ENCODE results near the gene MT1M. TPM values are rescaled to one million over a fixed set of nuclear protein-coding genes. Genes with fewer than 3 reads are reported as not detected.

The MT1M gene
- total and polyA plus RNA-seq, 2 of the 4 experiments (the other 2 are of a cell fraction) = 0.10 TPM; not detected in 1

DNA sequence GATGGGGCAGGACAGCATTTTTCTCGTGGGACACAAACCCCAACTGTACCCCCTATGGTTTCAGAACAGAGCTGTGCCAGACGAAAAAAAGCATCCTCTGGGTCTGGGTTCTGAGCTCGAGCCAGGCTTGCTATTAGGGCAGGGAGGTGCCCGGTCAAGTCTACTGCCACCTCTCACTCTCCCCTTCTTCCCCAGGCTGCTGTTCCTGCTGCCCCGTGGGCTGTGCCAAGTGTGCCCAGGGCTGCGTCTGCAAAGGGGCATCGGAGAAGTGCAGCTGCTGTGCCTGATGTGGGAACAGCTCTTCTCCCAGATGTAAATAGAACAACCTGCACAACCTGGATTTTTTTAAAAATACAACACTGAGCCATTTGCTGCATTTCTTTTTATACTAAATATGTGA is 5.8 kb upstream of the MT1M start:
- in situ Hi-C loops (cut with MboI; ENCODE audit: low sequenced_read_pairs) = no loop called here
- POLR2A ChIA-PET (ENCODE audit: unreplicated experiment) = interaction anchor here (0.6 to 3.8 kb wide), 3 partner anchors 10 to 44 kb away, joined by 3 to 37 read pairs (median 3); partner anchors contain the start of gene MT2A
- H3K9ac ChIP-seq (ENCODE audit: low read depth, low read length) = peak overlapping the region; percentile 81

More for the DNA sequence above, 5.8 kb upstream of the MT1M start:
- intact Hi-C loops (cut with micrococcal nuclease) = loop anchor here (2.0 to 5.0 kb wide), 2 partner anchors 18 to 56 kb away; partner anchors contain the start of genes MT1X and MT2A
- Histone ChIP-seq H2BK15ac (ENCODE audit: low read depth, low read length) (peak overlapping the region; percentile 63; the same call in 1 of the 3 replicates), H4K20me1 (ENCODE audit: insufficient read depth, low read length) (no peaks in the 10 kb centered on the region), H3K9me3 (ENCODE audit: control insufficient read depth, insufficient read depth, low read length) (no peaks in the 10 kb centered on the region), H2BK120ac (ENCODE audit: low read depth, low read length) (peak overlapping the region; percentile 82), H3K4me2 (ENCODE audit: low read depth, low read length) (peak overlapping the region; percentile 48), H3K14ac (replicated peaks; ENCODE audit: low read depth, low read length) (peak overlapping the region; percentile 96), H3K4ac (ENCODE audit: low read depth, low read length) (peak overlapping the region; percentile 95), H2AFZ (replicated peaks; ENCODE audit: low read length, poor library complexity) (no peak overlapping the region), H2AK9ac (replicated peaks; ENCODE audit: low read depth, low read length, poor library complexity) (no peak overlapping the region), H2BK5ac (ENCODE audit: low read depth, low read length, poor library complexity, severe bottlenecking) (peak overlapping the region; percentile 92), H3K27me3 (ENCODE audit: control insufficient read depth, insufficient read depth, low read length) (peaks cover 7% of the 10 kb centered on the region), H2BK20ac (ENCODE audit: low read depth, low read length) (no peak overlapping the region; the same call in 1 of the 2 replicates), H3K9me1 (ENCODE audit: insufficient read depth, low read length) (peaks cover 4% of the 10 kb centered on the region; the same call in 1 of the 2 replicates), H3K56ac (ENCODE audit: extremely low read depth, insufficient read depth, low read length) (peak overlapping the region; percentile 60; the same call in 1 of the 2 replicates), H3K4me3 (ENCODE audit: insufficient read depth, low read depth, low read length) (no peak overlapping the region), H3K23ac (ENCODE audit: low read depth, low read length) (peak overlapping the region; percentile 74), H4K8ac (ENCODE audit: low read depth in 2 of 2, low read length in 2 of 2) (peak overlapping the region; percentile 51 to 89), H3K18ac (ENCODE audit: low read depth, low read length) (peak overlapping the region; percentile 29; the same call in 1 of the 2 replicates), H4K91ac (ENCODE audit: insufficient read depth, low read depth, low read length) (peak overlapping the region; percentile 96), H2AK5ac (ENCODE audit: low read depth, low read length) (peak overlapping the region; percentile 90), H3K4me1 (ENCODE audit: control insufficient read depth, insufficient read depth, low read length) (peaks cover 17% of the 10 kb centered on the region), H3K79me1 (ENCODE audit: low read depth in 1 of 2, low read length in 2 of 2) (peaks cover 3 to 13% of the 10 kb centered on the region in 2 experiments; a peak in 3 of 4 replicates), H4K5ac (ENCODE audit: low read depth, low read length) (peak overlapping the region; percentile 4; the same call in 1 of the 2 replicates), H3K36me3 (ENCODE audit: control insufficient read depth, insufficient read depth, low read length) (no peaks in the 10 kb centered on the region), H3K27ac (ENCODE audit: insufficient read depth, low read length) (peak overlapping the region; percentile 85)
- CTCF ChIA-PET = no interaction called here
- TF ChIP-seq POLR2A (IDR thresholded peaks at IDR 0.05; ENCODE audit: low read depth, low read length) (no peak), RFX5 (IDR thresholded peaks at IDR 0.05; ENCODE audit: low read depth, low read length) (no peak), BHLHE40 (IDR thresholded peaks at IDR 0.05; ENCODE audit: low read depth, low read length) (no peak), NFE2L2 (IDR thresholded peaks at IDR 0.05; ENCODE audit: low read depth, low read length) (no peak), CEBPB (IDR thresholded peaks at IDR 0.05; ENCODE audit: low read depth, low read length) (no peak)
- dilution Hi-C loops (cut with HindIII; ENCODE audit: low sequenced_read_pairs, unreplicated experiment) = no loop called here
- BruUV-seq (replicated peaks) = no TSS peak
- no CpG with 5 or more reads among the region's 7 CpGs for WGBS, 2 experiments (ENCODE audit: extremely low coverage in 2 of 2, insufficient read length in 1 of 2)
- DNase-seq (no peak), ATAC-seq (ENCODE audit: low read depth) (no peak)
